Measurements from ENCODE around the gene CHRM2.

The CHRM2 gene

DNA sequence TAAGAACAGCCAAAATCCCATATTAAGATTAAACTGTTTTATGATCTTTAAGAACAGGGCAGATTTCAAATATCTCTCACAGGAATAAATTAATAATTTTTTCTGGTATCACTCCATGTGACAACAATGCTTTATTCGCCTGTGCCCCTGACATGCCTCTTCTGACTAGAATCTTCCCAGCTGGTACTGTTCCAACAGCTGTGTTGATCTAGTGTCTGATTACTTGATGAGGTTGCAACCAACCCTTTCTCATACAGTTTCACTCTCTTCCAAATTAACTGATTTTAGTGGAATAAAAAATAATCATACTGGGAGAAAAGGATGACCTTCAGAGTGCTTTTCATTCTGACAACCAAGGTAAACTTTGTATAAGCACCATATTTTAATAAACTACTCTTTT is 151.9 kb downstream of the CHRM2 start:
- DNase-seq (ENCODE audit: low read depth in 2 of 2, low spot score in 1 of 2): no peak

DNA sequence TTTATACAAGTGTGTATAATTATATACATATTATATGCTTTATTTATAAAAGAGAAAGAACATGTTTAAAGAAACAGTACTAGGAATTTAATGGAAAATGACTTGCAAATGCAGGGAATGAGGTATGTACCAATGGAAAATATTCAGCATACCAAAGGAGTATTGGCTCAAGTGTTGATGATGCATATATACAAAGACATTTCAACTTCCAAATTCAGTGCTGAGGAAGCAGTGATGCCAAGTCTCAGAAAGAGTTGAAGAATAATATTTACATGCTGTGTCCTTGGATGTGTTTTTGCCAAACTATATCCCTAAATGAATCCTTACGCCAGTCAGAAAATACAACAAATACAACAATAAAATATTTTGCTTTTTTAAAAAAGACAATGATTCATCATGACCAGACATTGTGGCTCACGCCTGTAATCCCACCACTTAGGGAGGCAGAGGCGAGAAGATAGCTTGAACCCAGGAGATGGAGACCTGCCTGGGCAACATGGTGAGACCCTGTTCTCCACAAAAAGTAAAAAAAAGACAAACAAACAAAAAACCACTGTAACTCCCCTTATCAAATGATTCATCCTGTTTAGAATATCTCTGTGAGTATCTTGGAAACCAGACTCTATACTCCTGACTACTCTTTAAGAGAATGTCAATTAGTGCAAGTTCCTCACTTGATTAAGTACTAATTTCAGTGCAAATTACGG is 157.2 kb downstream of the CHRM2 start:
- no peak for DNase-seq (ENCODE audit: low read depth in 2 of 2, low spot score in 1 of 2)

DNA sequence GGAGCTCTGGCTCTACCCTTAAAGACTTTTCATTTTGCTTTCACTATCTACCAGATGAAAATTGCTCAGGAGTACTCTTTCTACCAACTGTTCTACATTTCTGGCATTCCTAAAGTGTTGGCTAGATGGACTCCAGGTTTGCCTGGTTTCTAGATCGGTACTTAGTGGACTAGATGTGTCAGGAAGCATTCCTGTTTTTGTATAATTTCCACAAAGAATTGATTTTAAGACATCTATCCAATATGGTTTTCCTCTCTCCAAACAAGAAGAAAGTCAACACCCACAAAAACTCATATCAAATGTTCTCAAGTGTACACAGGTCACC is 157.7 kb downstream of the CHRM2 start:
- DNase-seq (ENCODE audit: low read depth in 2 of 2, low spot score in 1 of 2): no peak

DNA sequence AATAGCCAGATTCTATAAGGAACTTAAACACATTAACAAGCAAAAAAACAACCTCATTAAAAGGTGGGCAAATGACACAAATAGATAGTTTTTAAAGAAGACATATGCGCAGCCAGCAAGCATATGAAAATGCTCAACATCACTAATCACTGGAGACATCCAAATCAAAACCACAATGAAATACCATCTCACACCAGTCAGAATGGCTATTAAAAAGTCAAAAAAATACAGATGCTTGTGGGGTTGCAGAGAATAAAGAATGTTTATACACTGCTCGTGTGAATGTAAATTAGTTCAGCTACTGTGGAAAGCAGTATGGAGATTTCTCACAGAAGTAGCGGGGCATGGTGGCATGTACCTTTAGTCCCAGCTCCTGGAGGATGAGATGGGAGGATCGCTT is 164.0 kb downstream of the CHRM2 start:
- no peak for DNase-seq (ENCODE audit: low read depth in 2 of 2, low spot score in 1 of 2)

DNA sequence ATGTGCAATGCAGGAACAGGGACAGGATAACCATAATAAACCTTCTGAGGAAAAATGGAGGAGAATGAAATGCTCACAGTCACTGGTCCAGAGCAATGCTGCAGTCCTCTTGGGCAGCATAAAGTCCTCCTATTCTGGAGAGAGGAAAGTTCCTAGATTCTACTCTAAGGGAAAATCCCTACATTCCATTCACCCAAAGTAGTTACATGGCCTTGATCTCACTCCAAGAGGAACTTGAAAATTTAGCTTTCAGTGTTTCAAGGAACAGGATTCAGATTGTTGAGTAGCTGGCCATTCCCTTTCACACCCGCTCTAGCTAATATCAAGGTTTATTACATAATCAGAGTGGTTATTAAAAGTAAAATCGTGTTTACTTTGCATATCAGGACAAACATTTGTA is 168.3 kb downstream of the CHRM2 start:
- no peak for DNase-seq (ENCODE audit: low read depth in 2 of 2, low spot score in 1 of 2)

DNA sequence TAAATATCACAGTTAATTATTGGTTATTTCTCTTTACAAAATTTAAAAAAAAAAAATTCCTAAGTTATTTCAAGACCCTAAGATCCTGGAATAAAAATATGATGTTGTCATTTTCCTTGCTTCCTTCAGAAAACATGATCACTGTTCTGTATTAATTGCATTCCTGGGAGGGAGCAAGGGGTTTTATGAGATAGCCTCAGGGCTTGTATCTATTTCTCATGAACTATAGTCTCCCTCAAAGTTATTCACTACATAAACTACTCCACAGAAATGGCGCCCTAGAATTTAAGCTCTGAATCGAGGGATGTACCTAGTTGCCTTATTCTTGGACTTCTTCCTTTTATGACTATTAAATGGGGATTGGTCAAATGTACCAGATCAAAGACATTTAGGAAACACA is 170.3 kb downstream of the CHRM2 start:
- no peak for DNase-seq (ENCODE audit: low read depth in 2 of 2, low spot score in 1 of 2)

DNA sequence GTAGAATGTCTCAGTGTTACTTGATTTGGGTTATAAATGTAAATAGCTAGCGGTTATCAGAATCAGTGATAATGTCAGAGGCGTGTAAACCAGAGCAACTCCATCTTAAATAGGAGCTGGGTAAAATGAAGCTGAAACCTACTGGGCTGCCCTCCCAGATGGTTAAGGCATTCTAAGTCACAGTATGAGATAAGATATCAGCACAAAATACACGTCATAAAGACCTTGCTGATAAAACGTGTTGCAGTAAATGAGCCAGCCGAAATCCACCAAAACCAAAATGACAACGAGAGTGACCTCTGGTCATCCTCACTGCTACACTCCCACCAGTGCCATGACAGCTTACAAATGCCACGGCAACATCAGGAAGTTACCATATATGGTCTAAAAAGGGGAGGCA is 172.3 kb downstream of the CHRM2 start:
- no peak for DNase-seq (ENCODE audit: low read depth in 2 of 2, low spot score in 1 of 2)

DNA sequence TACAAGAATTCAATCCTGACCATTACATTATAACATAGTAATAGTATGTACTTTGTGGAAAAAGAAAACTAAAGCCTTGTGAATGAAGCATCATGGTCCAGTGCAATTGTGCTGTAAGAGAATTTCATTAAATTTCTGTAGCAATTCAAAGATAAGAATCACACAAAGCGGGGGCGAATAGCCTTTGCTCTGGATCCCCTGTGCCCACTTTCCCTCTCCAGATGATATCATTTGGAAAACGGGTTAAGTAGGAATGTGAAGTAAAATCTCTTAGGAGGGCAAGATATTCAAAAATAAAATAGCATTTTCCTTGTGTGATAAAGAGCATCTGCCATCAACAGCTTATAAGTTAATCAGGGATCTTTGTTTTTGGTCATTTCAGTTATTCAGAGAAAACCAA is 177.1 kb downstream of the CHRM2 start:
- no peak for DNase-seq (ENCODE audit: low read depth in 2 of 2, low spot score in 1 of 2)

DNA sequence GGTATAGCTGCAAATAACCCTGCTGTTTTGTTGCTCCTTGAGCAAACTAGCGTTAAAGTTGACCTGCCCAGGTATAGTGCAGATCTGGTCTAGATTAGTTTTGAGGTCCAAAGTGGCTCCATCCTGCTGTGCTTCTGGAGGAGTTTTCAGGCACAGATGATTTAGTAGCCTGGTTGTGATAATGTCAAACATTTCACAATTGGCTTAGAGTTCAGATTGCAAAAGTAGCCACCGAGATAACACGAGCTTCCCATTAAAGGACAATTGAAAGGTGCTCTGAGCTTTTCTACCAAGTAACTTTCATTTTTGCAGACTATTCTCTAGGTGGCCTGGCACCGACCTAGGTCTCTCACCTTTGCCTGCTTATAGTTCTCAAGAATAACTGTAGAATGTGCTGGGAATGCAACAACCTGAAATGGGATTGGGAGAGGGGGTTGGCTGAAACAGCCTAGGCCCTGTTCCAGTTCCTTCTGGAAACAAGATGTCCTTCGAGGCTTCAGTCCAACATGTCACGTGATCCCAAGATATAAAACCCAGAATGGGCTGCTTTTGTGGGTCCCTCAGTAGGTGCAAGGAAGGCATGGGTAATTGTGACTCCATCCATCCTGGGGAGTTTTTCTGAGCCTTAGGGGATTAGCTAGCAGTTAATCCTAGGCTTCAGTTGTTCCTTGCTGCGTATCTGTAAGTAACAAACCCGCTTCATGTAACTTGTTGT is 201.0 kb downstream of the CHRM2 start:
- DNase-seq (ENCODE audit: low read depth in 2 of 2, low spot score in 1 of 2): no peak
